ENCODE data around the gene POTEH.
"Not testable (repeated sequence)": the region's sequence is repeated elsewhere in the genome, so short reads cannot be mapped to it uniquely, and the experiment has no call there.

- TF ChIP-seq POLR2AphosphoS5 (IDR thresholded peaks at IDR 0.05; ENCODE audit: low read depth); CTCF (IDR thresholded peaks at IDR 0.05; ENCODE audit: insufficient read depth, low read length): not testable (repeated sequence)
These were observed 69.7 kb downstream of the POTEH start for GRCh38 chr22:15759443-15760097.
